RWPE1 (cell line): ENCODE results near the gene MDGA2.

Experiments used
- CTCF ChIA-PET: fragments of 350-600 bp; sonication (Branson Sonifier 250); formaldehyde crosslinking; extraction: SDS; loops from one replicate; lab custom pipeline; 2021; lab: Yijun Ruan, JAX
- POLR2A ChIA-PET: fragments of 400-600 bp; formaldehyde crosslinking; extraction: SDS; loops from one replicate; lab custom pipeline; 2020; ENCODE audit warnings: antibody characterized with exemption; ENCODE audit not compliant: low non-redundant PET; lab: Yijun Ruan, JAX
- DNase-seq: peaks from one replicate; pipeline ENCODE4 v3.0.0; 2012; ENCODE audit warnings: low spot score
- H3K27ac ChIP-seq: fragments of 450-650 bp; 2 replicates; pipeline ENCODE4 v1.5.1; 2017
- CTCF ChIP-seq: fragments of 450-650 bp; conservative IDR thresholded peaks from 2 replicates; pipeline ENCODE4 v1.5.1; 2017; ENCODE audit warnings: low read depth, mild to moderate bottlenecking

MDGA2 gene

GRCh38 chr14:47490766-47491165 lies 184.6 kb downstream of the MDGA2 start:
- DNase-seq: no peak
- TF ChIP-seq CTCF: no peak
- H3K27ac ChIP-seq: no peak overlapping the region
- POLR2A ChIA-PET: no interaction called here
- CTCF ChIA-PET: no interaction called here

GRCh38 chr14:47490353-47490752 lies 185.1 kb downstream of the MDGA2 start:
- ChIA-PET CTCF (no interaction called here), POLR2A (no interaction called here)
- no peak overlapping the region for H3K27ac ChIP-seq
- no peak for DNase-seq
- no peak for TF ChIP-seq CTCF

- no peak for TF ChIP-seq CTCF
- ChIA-PET CTCF (no interaction called here), POLR2A (no interaction called here)
- DNase-seq: no peak
- H3K27ac ChIP-seq: no peak overlapping the region
Observed at GRCh38 chr14:47485421-47485820, 190.0 kb downstream of the MDGA2 start.

GRCh38 chr14:47483449-47483848 lies 192.0 kb downstream of the MDGA2 start:
- no peak for DNase-seq
- TF ChIP-seq CTCF: no peak
- POLR2A ChIA-PET: no interaction called here
- CTCF ChIA-PET: no interaction called here
- no peak overlapping the region for H3K27ac ChIP-seq

- DNase-seq: no peak
- H3K27ac ChIP-seq: no peak overlapping the region
- no peak for TF ChIP-seq CTCF
- ChIA-PET POLR2A (no interaction called here), CTCF (interaction anchor here (0.6 kb wide), 1 partner anchor 17 kb away, joined by 3 read pairs; no protein-coding TSS in a partner anchor)
Observed at GRCh38 chr14:47471075-47471474, 204.3 kb downstream of the MDGA2 start.

GRCh38 chr14:47466916-47467315 lies 208.5 kb downstream of the MDGA2 start:
- no peak overlapping the region for H3K27ac ChIP-seq
- no peak for TF ChIP-seq CTCF
- CTCF ChIA-PET: interaction anchor here (0.6 kb wide), 1 partner anchor 35 kb away, joined by 3 read pairs; no protein-coding TSS in a partner anchor
- POLR2A ChIA-PET: no interaction called here
- DNase-seq: no peak

- POLR2A ChIA-PET: no interaction called here
- no peak for DNase-seq
- TF ChIP-seq CTCF: no peak
- CTCF ChIA-PET: no interaction called here
- no peak overlapping the region for H3K27ac ChIP-seq
Observed at GRCh38 chr14:47454025-47454424, 221.4 kb downstream of the MDGA2 start.
